IMR-90 (cell line): ENCODE results near the gene NRCAM.

Experiments used
- CHD1 ChIP-seq: IDR thresholded peaks from 2 replicates; pipeline ENCODE4 v1.6.1; 2012; ENCODE audit warnings: low read depth, low read length, improper control_type of control experiment
- POLR2A ChIP-seq: IDR thresholded peaks from 2 replicates; pipeline ENCODE4 v1.6.1; 2012; ENCODE audit warnings: mild to moderate bottlenecking, low read depth, low read length
- RAD21 ChIP-seq: IDR thresholded peaks from 2 replicates; pipeline ENCODE4 v1.6.1; 2012; ENCODE audit warnings: low read length, improper control_type of control experiment
- TF ChIP-seq, protein P1 (sequence below): conservative IDR thresholded peaks from 2 replicates; pipeline ENCODE4 v1.5.1; 2012; ENCODE audit warnings: mild to moderate bottlenecking, low read depth, low read length, improper control_type of control experiment

DNA sequence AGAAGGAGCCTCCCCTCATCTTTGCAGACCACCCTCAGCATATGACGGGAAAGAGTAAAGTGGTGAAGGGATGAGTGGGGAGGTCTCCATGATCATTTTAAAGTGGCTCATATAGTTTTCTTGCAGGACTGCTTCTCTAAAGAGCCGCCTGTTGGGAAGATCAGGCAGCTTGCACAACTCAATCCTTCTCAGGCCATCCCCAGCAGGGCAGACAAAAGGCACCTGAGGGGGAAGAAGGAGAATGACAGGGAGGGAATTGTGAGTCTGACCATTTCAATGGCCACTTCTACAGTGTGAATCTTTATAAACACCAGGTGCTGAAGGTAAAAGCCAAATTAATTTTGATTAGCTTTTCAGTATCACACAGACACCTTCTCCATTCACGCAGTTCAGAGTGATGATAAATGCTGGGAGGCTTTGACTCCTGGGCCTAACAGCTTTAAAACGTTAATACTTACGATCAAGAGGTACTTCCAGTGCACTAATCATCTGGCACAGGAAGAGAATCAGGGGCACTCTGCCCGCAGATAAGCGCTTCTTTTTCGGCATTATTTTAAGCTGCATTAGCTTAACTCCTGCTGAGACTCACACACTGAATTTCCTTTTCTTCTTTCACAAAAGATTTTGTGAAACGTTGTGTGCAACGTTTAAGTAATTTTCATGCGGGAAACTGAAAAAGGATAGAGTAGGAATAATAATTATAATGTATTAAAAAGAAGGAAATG lies 216.6 kb downstream of the NRCAM start:
- TF ChIP-seq, protein P1, sequence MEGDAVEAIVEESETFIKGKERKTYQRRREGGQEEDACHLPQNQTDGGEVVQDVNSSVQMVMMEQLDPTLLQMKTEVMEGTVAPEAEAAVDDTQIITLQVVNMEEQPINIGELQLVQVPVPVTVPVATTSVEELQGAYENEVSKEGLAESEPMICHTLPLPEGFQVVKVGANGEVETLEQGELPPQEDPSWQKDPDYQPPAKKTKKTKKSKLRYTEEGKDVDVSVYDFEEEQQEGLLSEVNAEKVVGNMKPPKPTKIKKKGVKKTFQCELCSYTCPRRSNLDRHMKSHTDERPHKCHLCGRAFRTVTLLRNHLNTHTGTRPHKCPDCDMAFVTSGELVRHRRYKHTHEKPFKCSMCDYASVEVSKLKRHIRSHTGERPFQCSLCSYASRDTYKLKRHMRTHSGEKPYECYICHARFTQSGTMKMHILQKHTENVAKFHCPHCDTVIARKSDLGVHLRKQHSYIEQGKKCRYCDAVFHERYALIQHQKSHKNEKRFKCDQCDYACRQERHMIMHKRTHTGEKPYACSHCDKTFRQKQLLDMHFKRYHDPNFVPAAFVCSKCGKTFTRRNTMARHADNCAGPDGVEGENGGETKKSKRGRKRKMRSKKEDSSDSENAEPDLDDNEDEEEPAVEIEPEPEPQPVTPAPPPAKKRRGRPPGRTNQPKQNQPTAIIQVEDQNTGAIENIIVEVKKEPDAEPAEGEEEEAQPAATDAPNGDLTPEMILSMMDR: no peak
- TF ChIP-seq CHD1 (no peak), RAD21 (no peak), POLR2A (no peak)
